HFFc6 (cell line): ENCODE data around the gene KCTD8. TPM values are rescaled to one million over a fixed set of nuclear protein-coding genes. Genes with fewer than 3 reads are reported as not detected.

Experiments
- DNase-seq: peaks from one replicate; pipeline ENCODE4 v3.0.0-alpha.2; 2018
- H3K27ac Mint-ChIP-seq: 2 replicates; pipeline ENCODE4 v1.8.0; 2020; ENCODE audit warnings: mild to moderate bottlenecking, mixed read lengths
- H3K27me3 Mint-ChIP-seq: 2 replicates; pipeline ENCODE4 v1.8.0; 2021; ENCODE audit warnings: mild to moderate bottlenecking, moderate library complexity, mixed read lengths; ENCODE audit not compliant: insufficient read depth
- H3K36me3 Mint-ChIP-seq: 2 replicates; pipeline ENCODE4 v1.8.0; 2021; ENCODE audit warnings: low read depth, mixed read lengths
- H3K4me1 Mint-ChIP-seq: 2 replicates; pipeline ENCODE4 v1.8.0; 2020; ENCODE audit warnings: low read depth, mixed read lengths
- H3K4me3 Mint-ChIP-seq: 2 replicates; pipeline ENCODE4 v1.8.0; 2020; ENCODE audit warnings: mild to moderate bottlenecking, moderate library complexity, mixed read lengths
- H3K9me3 Mint-ChIP-seq: 2 replicates; pipeline ENCODE4 v1.8.0; 2020; ENCODE audit warnings: mild to moderate bottlenecking, mixed read lengths
- total RNA-seq, 6 experiments: library from RNA; stranded (reverse); fragmentation: NEBNext Ultra II Directional; extraction: Animal tissue kit (Norgen Biotek cat#: 25700); gene quantifications; 2 replicates in 1 of 6; 3 replicates in 5 of 6; pipeline ENCODE4 v1.2.3, GENCODE V29; 2021
- TF ChIP-seq, protein P1 (sequence below): fragments of 200-600 bp; sonication (generic); IDR thresholded peaks from 2 replicates; pipeline ENCODE4 v1.5.0; 2021; ENCODE audit warnings: antibody characterized with exemption, mild to moderate bottlenecking

Gene KCTD8
- total RNA-seq, 6 experiments from 2014 or later: not detected

DNA sequence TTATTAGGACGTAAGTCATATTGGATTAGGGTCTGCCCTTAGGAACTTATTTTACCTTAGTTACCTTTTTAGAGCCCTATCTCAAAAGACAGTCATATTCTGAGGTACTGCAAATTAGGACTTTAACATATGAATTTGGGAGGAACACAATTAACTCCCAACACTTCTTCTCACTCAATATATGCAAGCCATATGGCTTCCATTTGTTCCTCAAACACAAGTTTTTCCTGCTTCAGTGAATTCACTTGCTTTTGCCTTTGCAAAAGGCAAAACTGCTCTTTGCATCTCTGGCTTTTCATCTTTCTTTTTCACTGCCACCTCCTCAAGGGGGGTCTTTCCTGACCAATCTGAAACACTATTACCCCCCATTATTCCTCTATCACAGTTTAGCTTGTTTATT lies 220.3 kb downstream of the KCTD8 start:
- Mint-ChIP-seq H3K36me3 (no peaks in the 10 kb centered on the region; the same call in 1 of the 2 replicates), H3K4me3 (no peak overlapping the region), H3K9me3 (peaks cover 12% of the 10 kb centered on the region), H3K27ac (no peak overlapping the region), H3K4me1 (no peaks in the 10 kb centered on the region), H3K27me3 (no peaks in the 10 kb centered on the region)
- DNase-seq: no peak
- TF ChIP-seq, protein P1, sequence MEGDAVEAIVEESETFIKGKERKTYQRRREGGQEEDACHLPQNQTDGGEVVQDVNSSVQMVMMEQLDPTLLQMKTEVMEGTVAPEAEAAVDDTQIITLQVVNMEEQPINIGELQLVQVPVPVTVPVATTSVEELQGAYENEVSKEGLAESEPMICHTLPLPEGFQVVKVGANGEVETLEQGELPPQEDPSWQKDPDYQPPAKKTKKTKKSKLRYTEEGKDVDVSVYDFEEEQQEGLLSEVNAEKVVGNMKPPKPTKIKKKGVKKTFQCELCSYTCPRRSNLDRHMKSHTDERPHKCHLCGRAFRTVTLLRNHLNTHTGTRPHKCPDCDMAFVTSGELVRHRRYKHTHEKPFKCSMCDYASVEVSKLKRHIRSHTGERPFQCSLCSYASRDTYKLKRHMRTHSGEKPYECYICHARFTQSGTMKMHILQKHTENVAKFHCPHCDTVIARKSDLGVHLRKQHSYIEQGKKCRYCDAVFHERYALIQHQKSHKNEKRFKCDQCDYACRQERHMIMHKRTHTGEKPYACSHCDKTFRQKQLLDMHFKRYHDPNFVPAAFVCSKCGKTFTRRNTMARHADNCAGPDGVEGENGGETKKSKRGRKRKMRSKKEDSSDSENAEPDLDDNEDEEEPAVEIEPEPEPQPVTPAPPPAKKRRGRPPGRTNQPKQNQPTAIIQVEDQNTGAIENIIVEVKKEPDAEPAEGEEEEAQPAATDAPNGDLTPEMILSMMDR: no peak

DNA sequence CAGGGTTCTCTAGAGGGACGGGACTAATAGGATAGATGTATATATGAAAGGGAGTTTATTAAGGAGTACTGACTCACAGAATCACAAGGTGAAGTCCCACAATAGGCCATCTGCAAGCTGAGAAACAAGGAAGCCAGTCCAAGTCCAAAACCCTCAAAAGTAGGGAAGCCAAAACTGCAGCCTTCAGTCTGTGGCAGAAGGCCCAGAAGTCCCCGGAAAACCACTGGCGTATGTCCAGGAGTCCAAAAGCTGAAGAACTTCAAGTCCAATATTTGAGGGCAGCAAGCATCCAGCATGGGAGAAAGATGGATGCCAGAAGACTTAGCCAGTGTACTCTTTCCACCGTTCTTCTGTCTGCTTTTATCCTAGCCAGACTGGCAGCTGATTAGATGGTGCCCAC lies 227.2 kb downstream of the KCTD8 start:
- Mint-ChIP-seq H3K4me1 (no peaks in the 10 kb centered on the region), H3K27ac (no peak overlapping the region), H3K4me3 (no peak overlapping the region), H3K9me3 (peaks cover 18% of the 10 kb centered on the region), H3K27me3 (no peaks in the 10 kb centered on the region), H3K36me3 (no peaks in the 10 kb centered on the region; the same call in 1 of the 2 replicates)
- no peak for DNase-seq
- TF ChIP-seq, protein P1: no peak

DNA sequence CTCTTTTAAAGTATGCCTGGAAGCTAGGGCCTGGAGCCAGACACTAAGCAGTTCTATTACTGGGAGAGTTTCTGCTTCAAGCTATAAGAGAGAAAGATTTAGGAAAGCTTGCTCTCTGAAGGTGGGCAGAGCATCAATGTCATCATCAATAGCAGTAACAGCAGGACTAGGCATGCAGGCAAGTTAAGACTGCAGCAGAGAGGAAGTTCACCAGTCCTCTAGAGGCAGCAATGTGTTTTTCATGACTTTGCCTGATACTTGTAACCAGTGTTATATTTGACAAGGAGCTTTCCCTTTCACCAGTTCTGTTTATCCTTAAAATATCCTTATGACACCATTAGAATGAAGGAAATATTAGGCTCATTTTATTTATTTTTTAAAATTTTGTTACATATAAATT lies 237.9 kb downstream of the KCTD8 start:
- H3K27me3 Mint-ChIP-seq: no peaks in the 10 kb centered on the region; the same call in 1 of the 2 replicates
- no peaks in the 10 kb centered on the region for H3K36me3 Mint-ChIP-seq
- TF ChIP-seq, protein P1: no peak
- peaks cover 12% of the 10 kb centered on the region for H3K9me3 Mint-ChIP-seq
- DNase-seq: no peak
- no peak overlapping the region for H3K4me3 Mint-ChIP-seq
- no peak overlapping the region for H3K27ac Mint-ChIP-seq
- H3K4me1 Mint-ChIP-seq: no peaks in the 10 kb centered on the region

DNA sequence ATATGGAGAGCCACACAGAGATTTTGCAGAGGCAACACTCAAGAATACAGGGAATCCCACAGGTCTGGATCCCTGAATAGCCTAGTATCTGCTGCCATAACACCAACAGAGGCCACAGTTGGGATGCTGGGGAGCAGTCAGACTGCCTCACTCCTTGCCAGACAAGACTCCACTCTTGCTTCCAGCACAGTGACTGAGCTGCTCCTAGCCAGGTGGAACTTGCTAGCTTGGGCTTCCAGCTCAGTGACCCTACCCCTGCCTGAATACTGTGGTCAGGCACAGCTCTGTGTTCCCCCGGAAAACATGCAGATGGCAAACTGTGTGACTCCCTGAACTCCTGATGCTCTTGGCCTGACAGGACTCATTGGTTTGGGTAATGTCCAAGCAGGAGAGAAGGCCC lies 251.8 kb downstream of the KCTD8 start:
- Mint-ChIP-seq H3K4me3 (no peak overlapping the region), H3K27me3 (no peaks in the 10 kb centered on the region), H3K27ac (no peak overlapping the region), H3K4me1 (no peaks in the 10 kb centered on the region), H3K9me3 (peaks cover 57% of the 10 kb centered on the region), H3K36me3 (0 out of 2 replicates have a peak, but pooled peaks cover 4% of the 10 kb centered on the region)
- DNase-seq: no peak
- TF ChIP-seq, protein P1: no peak

DNA sequence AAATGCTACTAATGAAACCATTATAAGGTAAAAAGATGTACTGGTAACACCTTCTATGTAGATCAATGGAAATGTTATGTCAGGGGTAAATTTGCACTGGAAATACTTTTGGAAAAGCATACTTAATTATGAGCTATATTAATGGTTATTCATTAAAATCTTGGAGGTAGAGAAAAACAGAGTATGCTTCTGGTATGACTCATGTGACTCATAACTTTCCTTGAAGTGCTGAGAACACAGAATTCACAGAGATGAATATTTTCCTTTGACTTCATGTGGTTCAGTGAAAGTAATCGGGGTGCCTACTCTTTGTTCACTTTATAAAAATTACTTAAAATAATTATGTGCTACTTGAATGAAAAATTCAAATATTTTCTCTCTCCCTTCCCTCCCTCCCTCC lies 254.2 kb downstream of the KCTD8 start:
- H3K27ac Mint-ChIP-seq: no peak overlapping the region
- no peaks in the 10 kb centered on the region for H3K4me1 Mint-ChIP-seq
- DNase-seq: no peak
- peaks cover 43% of the 10 kb centered on the region for H3K9me3 Mint-ChIP-seq
- TF ChIP-seq, protein P1: no peak
- H3K36me3 Mint-ChIP-seq: 0 out of 2 replicates have a peak, but pooled peaks cover 4% of the 10 kb centered on the region
- no peak overlapping the region for H3K4me3 Mint-ChIP-seq
- H3K27me3 Mint-ChIP-seq: no peaks in the 10 kb centered on the region

DNA sequence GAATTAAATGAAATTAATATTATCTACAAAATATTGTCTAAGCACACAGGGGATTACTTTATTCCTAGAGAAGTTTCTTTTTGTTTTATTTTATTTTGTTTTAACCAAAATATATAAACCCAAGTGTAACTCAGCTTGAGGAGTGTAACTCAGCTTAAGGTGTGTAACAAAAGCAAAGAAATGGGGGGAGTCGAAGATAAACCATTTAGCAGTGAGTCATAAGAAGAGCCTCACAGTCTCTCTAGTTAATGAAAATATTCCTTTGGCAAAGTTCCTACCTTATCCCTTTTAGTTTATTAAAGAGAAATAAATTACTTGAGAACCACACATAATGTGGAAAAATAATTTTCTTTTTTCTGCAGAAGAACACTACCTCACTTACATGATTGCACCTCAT lies 261.8 kb downstream of the KCTD8 start:
- DNase-seq: no peak
- H3K27me3 Mint-ChIP-seq: no peaks in the 10 kb centered on the region

More for the DNA sequence above, 261.8 kb downstream of the KCTD8 start:
- TF ChIP-seq, protein P1: no peak
- no peaks in the 10 kb centered on the region for H3K36me3 Mint-ChIP-seq
- H3K4me3 Mint-ChIP-seq: no peak overlapping the region
- H3K4me1 Mint-ChIP-seq: no peaks in the 10 kb centered on the region
- no peak overlapping the region for H3K27ac Mint-ChIP-seq
- H3K9me3 Mint-ChIP-seq: peaks cover 40% of the 10 kb centered on the region
